Loucy (cell line): ENCODE results near the gene MYBPC2.
"Not testable (repeated sequence)": the region's sequence is repeated elsewhere in the genome, so short reads cannot be mapped to it uniquely, and the experiment has no call there.

Source experiments
- EZH2phosphoT487 ChIP-seq: fragments of 200-600 bp; IDR thresholded peaks from 2 replicates; pipeline ENCODE4 v1.6.1; 2018; ENCODE audit warnings: antibody characterized with exemption, mild to moderate bottlenecking, moderate library complexity, borderline replicate concordance
- TF ChIP-seq, protein P1 (sequence below): fragments of 200-600 bp; sonication (generic); conservative IDR thresholded peaks from 2 replicates; pipeline ENCODE4 v1.5.1; 2014; ENCODE audit warnings: mild to moderate bottlenecking, antibody characterized with exemption, low read length

DNA sequence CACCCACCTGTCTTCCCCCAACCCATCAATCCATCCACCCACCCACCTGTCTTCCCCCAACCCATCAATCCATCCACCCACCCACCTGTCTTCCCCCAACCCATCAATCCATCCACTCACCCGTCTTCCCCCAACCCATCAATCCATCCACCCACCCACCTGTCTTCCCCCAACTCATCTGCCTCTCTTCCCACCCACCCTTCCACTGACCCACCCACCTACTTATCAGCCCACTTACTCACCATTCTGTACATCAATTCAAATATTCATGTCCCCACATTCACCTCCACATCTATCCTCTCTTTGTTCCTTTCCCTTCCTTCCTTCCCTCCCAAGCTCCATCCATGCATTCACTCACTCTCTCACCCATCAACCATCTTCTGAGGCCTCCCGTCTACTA lies 6.4 kb downstream of the MYBPC2 start:
- TF ChIP-seq, protein P1, sequence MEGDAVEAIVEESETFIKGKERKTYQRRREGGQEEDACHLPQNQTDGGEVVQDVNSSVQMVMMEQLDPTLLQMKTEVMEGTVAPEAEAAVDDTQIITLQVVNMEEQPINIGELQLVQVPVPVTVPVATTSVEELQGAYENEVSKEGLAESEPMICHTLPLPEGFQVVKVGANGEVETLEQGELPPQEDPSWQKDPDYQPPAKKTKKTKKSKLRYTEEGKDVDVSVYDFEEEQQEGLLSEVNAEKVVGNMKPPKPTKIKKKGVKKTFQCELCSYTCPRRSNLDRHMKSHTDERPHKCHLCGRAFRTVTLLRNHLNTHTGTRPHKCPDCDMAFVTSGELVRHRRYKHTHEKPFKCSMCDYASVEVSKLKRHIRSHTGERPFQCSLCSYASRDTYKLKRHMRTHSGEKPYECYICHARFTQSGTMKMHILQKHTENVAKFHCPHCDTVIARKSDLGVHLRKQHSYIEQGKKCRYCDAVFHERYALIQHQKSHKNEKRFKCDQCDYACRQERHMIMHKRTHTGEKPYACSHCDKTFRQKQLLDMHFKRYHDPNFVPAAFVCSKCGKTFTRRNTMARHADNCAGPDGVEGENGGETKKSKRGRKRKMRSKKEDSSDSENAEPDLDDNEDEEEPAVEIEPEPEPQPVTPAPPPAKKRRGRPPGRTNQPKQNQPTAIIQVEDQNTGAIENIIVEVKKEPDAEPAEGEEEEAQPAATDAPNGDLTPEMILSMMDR: not testable (repeated sequence)
- not testable (repeated sequence) for TF ChIP-seq EZH2phosphoT487
